ENCODE results near the gene NIPAL1. TPM values are rescaled to one million over a fixed set of nuclear protein-coding genes. Genes with fewer than 3 reads are reported as not detected.

NIPAL1 gene
- total RNA-seq, 1 donor from 2014 or later, result 4.9 TPM

DNA sequence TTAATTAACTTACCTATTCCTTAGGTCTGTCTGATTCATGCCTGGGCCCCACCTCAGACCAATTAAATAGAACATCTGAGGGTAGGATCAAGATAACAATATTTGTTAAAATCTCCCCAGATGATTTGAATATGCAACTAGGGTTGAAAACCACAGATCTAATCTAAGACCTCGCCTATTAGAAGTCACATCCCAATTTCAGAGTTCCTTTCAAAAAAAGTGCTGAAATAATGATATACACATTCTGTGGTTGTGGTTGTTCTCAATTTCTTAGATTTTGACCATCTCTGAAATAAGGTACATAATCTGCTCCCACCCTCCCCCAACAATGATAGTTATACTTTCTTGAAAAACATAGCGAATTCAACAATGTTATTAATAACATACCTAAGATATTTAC is 27.7 kb downstream of the NIPAL1 start:
- Histone ChIP-seq H3K36me3 (ENCODE audit: insufficient read depth, low read length) (no peaks in the 10 kb centered on the region), H3K4me3 (ENCODE audit: insufficient read depth, low read depth, low read length) (no peak overlapping the region), H2AFZ (ENCODE audit: low read depth, low read length) (no peak overlapping the region), H3K27ac (ENCODE audit: low read depth, low read length) (no peak overlapping the region), H3K4me1 (ENCODE audit: insufficient read depth, low read length) (no peaks in the 10 kb centered on the region), H3K27me3 (ENCODE audit: insufficient read depth, low read length) (peaks cover 6% of the 10 kb centered on the region), H3K9me3 (ENCODE audit: insufficient read depth, low read depth, low read length) (no peaks in the 10 kb centered on the region), H3K79me2 (ENCODE audit: insufficient read depth, low read length) (no peaks in the 10 kb centered on the region), H4K20me1 (ENCODE audit: insufficient read depth, low read length) (no peaks in the 10 kb centered on the region), H3K4me2 (ENCODE audit: low read length) (no peak overlapping the region), H3K9ac (ENCODE audit: low read length) (no peak overlapping the region)
- Mint-ChIP-seq H3K9me3 (ENCODE audit: unreplicated experiment) (no peaks in the 10 kb centered on the region), H3K27me3 (ENCODE audit: low read depth, unreplicated experiment) (peaks cover 2% of the 10 kb centered on the region), H3K27ac (ENCODE audit: unreplicated experiment) (no peak overlapping the region), H3K4me3 (ENCODE audit: unreplicated experiment) (no peak overlapping the region), H3K4me1 (ENCODE audit: low read depth, unreplicated experiment) (peaks cover 1% of the 10 kb centered on the region), H3K36me3 (ENCODE audit: low read depth, unreplicated experiment) (no peaks in the 10 kb centered on the region)
- FAIRE-seq (no peak), DNase-seq (ENCODE audit: low read depth) (no peak)
- TF ChIP-seq, protein P1, sequence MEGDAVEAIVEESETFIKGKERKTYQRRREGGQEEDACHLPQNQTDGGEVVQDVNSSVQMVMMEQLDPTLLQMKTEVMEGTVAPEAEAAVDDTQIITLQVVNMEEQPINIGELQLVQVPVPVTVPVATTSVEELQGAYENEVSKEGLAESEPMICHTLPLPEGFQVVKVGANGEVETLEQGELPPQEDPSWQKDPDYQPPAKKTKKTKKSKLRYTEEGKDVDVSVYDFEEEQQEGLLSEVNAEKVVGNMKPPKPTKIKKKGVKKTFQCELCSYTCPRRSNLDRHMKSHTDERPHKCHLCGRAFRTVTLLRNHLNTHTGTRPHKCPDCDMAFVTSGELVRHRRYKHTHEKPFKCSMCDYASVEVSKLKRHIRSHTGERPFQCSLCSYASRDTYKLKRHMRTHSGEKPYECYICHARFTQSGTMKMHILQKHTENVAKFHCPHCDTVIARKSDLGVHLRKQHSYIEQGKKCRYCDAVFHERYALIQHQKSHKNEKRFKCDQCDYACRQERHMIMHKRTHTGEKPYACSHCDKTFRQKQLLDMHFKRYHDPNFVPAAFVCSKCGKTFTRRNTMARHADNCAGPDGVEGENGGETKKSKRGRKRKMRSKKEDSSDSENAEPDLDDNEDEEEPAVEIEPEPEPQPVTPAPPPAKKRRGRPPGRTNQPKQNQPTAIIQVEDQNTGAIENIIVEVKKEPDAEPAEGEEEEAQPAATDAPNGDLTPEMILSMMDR (IDR thresholded peaks at IDR 0.05; ENCODE audit: insufficient read depth, low read depth, low read length), result no peak
- no peak for TF ChIP-seq EZH2 (IDR thresholded peaks at IDR 0.05; ENCODE audit: insufficient read depth, low read length)

DNA sequence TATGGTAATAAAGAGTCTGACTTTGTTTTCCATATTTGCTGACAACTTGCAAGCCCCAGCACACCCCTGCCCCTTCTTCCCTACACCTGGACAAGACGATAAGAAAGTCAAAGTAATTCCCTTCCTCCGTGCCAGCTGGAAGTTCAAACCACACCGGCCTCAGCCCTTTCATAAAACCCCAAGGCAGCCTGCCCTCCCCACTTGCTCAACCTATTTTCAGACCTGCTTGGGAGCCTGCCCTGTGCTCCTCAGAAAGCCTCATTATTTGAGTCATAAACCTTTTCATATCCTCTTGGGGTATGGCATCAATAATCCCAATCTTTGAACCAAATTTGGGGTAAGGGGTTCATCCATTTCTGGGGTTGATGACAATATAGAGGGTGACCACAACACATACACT is 29.5 kb downstream of the NIPAL1 start:
- peaks cover 8% of the 10 kb centered on the region for H3K27me3 ChIP-seq (ENCODE audit: insufficient read depth, low read length)
- H3K79me2 ChIP-seq (ENCODE audit: insufficient read depth, low read length), result no peaks in the 10 kb centered on the region
- FAIRE-seq (no peak), DNase-seq (ENCODE audit: low read depth) (no peak)
- Mint-ChIP-seq H3K27me3 (ENCODE audit: low read depth, unreplicated experiment) (peaks cover 5% of the 10 kb centered on the region), H3K36me3 (ENCODE audit: low read depth, unreplicated experiment) (no peaks in the 10 kb centered on the region), H3K9me3 (ENCODE audit: unreplicated experiment) (no peaks in the 10 kb centered on the region), H3K4me1 (ENCODE audit: low read depth, unreplicated experiment) (peaks cover 1% of the 10 kb centered on the region), H3K4me3 (ENCODE audit: unreplicated experiment) (no peak overlapping the region), H3K27ac (ENCODE audit: unreplicated experiment) (no peak overlapping the region)
- H3K4me1 ChIP-seq (ENCODE audit: insufficient read depth, low read length), result no peaks in the 10 kb centered on the region
- no peaks in the 10 kb centered on the region for H3K9me3 ChIP-seq (ENCODE audit: insufficient read depth, low read depth, low read length)
- TF ChIP-seq, protein P1 (IDR thresholded peaks at IDR 0.05; ENCODE audit: insufficient read depth, low read depth, low read length), result no peak
- no peak for TF ChIP-seq EZH2 (IDR thresholded peaks at IDR 0.05; ENCODE audit: insufficient read depth, low read length)
- no peak overlapping the region for H3K9ac ChIP-seq (ENCODE audit: low read length)
- no peak overlapping the region for H3K4me3 ChIP-seq (ENCODE audit: insufficient read depth, low read depth, low read length)
- no peak overlapping the region for H2AFZ ChIP-seq (ENCODE audit: low read depth, low read length)
- H4K20me1 ChIP-seq (ENCODE audit: insufficient read depth, low read length), result no peaks in the 10 kb centered on the region
- no peak overlapping the region for H3K4me2 ChIP-seq (ENCODE audit: low read length)
- H3K27ac ChIP-seq (ENCODE audit: low read depth, low read length), result no peak overlapping the region
- H3K36me3 ChIP-seq (ENCODE audit: insufficient read depth, low read length), result no peaks in the 10 kb centered on the region

DNA sequence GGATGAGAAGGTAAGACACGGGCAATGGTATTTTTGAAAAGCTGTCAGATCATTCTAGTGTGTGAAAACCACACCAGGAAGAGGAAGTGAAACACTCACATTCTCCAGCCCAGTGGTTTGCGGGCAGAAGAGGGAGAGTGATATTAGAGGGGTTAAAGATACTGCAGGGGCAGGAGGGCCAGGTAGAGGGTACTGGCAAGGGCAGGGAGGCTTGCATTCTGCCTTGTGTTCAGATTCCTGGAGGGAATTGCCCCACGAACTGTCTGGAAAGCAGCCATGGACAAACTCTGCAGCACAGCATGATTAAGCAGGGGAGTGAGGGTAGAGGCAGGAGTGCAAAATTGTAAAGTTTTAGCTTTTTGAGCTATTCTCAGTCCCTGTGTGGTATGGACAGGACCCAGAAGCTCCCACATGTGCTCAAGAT is 30.9 kb downstream of the NIPAL1 start:
- Histone ChIP-seq H3K27me3 (ENCODE audit: insufficient read depth, low read length) (peaks cover 8% of the 10 kb centered on the region), H4K20me1 (ENCODE audit: insufficient read depth, low read length) (no peaks in the 10 kb centered on the region), H3K4me3 (ENCODE audit: insufficient read depth, low read depth, low read length) (no peak overlapping the region), H2AFZ (ENCODE audit: low read depth, low read length) (no peak overlapping the region), H3K9me3 (ENCODE audit: insufficient read depth, low read depth, low read length) (no peaks in the 10 kb centered on the region), H3K4me2 (ENCODE audit: low read length) (no peak overlapping the region), H3K4me1 (ENCODE audit: insufficient read depth, low read length) (no peaks in the 10 kb centered on the region), H3K79me2 (ENCODE audit: insufficient read depth, low read length) (no peaks in the 10 kb centered on the region), H3K27ac (ENCODE audit: low read depth, low read length) (no peak overlapping the region), H3K36me3 (ENCODE audit: insufficient read depth, low read length) (no peaks in the 10 kb centered on the region), H3K9ac (ENCODE audit: low read length) (no peak overlapping the region)
- Mint-ChIP-seq H3K36me3 (ENCODE audit: low read depth, unreplicated experiment) (no peaks in the 10 kb centered on the region), H3K9me3 (ENCODE audit: unreplicated experiment) (no peaks in the 10 kb centered on the region), H3K4me3 (ENCODE audit: unreplicated experiment) (no peak overlapping the region), H3K27me3 (ENCODE audit: low read depth, unreplicated experiment) (peaks cover 5% of the 10 kb centered on the region), H3K27ac (ENCODE audit: unreplicated experiment) (no peak overlapping the region), H3K4me1 (ENCODE audit: low read depth, unreplicated experiment) (peaks cover 1% of the 10 kb centered on the region)
- FAIRE-seq, result no peak
- no peak for DNase-seq (ENCODE audit: low read depth)
- TF ChIP-seq, protein P1 (IDR thresholded peaks at IDR 0.05; ENCODE audit: insufficient read depth, low read depth, low read length), result no peak
- TF ChIP-seq EZH2 (IDR thresholded peaks at IDR 0.05; ENCODE audit: insufficient read depth, low read length), result no peak

Measured in astrocyte (in vitro differentiated cells and primary cell).